Glomerular visceral epithelial cell (primary cell): ENCODE data around the gene RPL34.
"Not testable (repeated sequence)": the region's sequence is repeated elsewhere in the genome, so short reads cannot be mapped to it uniquely, and the experiment has no call there.

Experiments
- DNase-seq: peaks from one replicate; pipeline ENCODE4 v3.0.0-alpha.2; 2016; ENCODE audit errors: extremely low spot score

RPL34 gene

DNA sequence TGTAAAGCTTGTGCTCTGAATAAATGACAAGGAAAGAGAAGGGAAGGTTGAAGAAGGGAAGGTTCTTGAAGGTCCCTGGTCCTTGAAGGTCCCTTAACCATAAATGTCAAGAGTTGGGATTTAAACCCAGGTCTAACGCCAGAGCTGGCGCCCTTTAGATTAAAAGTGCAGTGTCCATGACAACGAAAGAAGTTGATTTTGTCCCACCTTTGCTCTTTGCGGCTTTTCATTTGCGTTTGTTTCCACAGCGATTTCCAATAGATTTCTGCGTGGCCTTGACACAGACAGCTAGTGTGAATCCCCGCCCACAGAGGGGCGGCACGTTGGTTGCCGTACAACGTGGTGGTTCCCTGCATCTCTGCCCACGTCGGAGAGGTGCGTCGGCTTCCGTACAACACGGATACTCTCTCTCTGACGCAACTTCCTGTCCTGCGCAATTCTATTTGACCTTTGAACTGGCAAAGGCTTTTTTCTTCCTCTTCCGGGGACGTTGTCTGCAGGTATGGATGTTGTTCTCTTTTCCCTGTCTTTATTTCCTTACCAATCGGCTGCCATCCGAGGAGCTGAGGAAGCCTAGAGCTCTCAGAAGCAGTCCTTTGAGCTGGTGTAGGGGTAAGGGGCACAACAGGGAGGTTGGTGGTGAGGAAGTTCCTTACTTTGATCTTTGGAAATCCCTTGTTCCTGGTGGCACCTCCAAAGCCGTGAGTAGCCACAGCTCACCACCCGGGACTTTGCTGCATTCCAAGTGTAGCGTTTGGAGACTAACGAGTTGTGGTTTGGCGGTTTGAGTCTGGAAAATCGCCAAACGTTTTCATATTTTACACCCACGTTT, at the start of gene RPL34:
Gene RPL34, plus strand, starts transcription at position 476 of the 832 bp plus-strand sequence. CDS start 1,384 bp downstream, outside the sequence.
- DNase-seq: peak; percentile 97

- DNase-seq: no peak
Observed at GRCh38 chr4:108570993-108571569, 49.3 kb upstream of the RPL34 start.

DNA sequence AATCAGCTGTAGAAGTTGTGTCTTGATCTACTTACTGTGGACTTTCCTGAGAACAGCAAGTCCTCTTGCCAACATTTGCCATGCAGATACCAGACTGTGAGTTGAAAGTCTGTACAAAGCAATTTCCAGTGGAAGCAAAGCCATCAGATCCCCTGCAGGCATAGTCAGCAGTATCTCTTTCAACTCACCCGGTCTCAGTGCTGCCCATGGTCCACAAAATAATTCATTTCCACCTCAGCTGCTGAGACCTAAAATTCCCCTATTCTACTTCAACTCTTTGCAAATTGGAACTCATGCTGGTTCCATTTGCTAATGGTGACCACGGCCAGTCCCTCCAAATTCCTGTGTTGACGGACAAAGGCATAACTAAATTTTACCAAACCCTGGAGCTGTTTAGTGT, 46.0 kb upstream of the RPL34 start:
- DNase-seq: no peak

DNA sequence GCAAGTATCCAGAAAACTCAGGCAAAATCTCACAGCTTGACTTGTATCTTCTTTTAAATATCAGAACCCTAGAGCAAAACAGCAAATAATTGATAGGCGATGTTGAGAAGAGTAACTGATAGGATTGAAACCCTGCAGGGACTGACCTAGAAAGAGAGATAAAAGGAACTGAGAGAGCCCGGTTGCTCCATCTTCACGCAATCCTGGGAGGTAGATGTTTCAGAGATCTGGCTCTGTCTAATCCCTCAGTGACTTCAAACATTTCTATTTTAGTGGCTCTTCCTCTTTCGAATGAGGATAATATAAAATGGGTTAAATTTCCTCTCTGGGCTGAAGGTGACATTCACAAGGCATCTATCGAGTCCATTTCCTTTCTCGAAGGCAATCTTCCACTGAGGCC, 39.3 kb upstream of the RPL34 start:
- no peak for DNase-seq

- no peak for DNase-seq
Observed at GRCh38 chr4:108586778-108587177, 33.6 kb upstream of the RPL34 start.

GRCh38 chr4:108588878-108589277, 31.5 kb upstream of the RPL34 start:
- DNase-seq: no peak

DNA sequence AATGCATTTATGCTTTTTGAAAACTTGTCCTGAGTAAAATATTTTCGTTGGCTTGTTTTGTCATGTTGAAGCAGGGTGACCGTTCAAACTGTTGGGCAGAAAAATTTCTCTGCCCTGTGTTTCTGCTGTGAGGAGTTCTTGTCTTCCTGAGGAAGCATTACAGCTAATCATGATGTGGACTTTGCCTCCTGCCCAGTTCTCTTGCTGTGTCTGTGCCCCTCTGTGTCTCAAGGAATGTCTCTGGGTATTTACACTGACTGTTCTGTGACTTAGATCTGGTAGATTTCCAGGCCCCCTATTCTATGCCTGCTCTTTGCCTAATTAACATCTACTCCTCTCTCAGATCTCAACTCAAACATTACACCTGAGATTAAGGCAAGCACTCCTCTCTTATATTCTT, 30.4 kb upstream of the RPL34 start:
- no peak for DNase-seq

DNA sequence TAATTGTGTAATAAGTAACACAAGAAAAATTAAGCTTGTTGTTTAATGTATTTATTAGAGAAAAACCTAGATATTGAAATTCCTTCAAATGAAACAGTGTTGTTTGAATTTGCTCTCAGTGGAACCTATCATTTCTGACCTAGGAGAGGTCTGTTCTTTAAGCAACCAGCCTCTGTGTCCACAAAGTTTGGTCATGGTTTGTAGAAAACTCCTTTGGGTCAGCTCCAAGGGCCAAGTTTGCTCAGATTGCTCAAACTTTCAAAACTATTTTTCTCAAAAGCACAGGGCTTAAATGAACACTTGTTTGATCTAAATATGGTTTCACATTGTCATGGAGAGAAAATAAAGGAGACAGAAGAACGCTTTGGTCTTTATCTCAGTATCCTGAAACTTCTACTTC, 29.6 kb upstream of the RPL34 start:
- DNase-seq: no peak

GRCh38 chr4:108592674-108592986, 27.7 kb upstream of the RPL34 start:
- no peak for DNase-seq

DNA sequence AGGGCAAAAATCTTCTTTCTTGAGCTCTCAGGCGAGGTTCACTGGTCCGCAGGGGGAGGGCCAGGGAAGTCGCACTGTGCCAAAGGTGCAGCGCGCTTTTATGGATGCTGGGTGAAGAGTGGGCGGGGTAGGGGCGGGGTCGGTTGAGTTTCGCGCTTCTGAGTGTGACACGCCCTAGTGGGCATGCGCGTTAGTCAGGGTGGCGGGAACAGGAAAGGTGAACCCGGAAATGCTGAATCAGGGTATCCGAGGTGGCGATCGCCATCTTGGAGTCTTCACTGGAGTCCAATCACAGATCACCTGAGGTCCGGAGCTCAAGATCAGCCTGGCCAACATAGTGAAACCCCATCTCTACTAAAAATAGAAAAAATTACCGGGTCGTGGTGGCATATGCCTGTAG, 26.1 kb upstream of the RPL34 start:
- not testable (repeated sequence) for DNase-seq

DNA sequence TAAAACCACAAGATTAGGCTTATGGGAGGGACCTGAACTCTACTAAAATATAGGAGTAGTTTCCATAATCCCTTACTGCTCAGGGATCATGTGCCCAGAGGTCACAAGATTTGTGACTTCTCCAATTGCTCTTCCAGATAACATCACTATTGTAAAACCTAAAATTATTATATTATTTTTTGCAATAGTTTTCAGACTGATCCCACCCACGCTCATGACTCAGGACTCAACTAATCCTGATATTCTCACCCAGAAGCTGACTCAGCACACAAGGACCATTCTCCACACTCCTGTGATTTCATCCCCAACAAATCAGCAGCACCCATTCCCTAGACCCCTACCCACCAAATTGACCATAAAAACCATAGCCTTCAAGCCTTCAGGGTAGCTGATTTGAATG, 24.0 kb upstream of the RPL34 start:
- DNase-seq: no peak

GRCh38 chr4:108601106-108601505, 19.3 kb upstream of the RPL34 start:
- no peak for DNase-seq

- no peak for DNase-seq
Observed at GRCh38 chr4:108601532-108601931, 18.8 kb upstream of the RPL34 start.

- DNase-seq: no peak
Observed at GRCh38 chr4:108602163-108602562, 18.2 kb upstream of the RPL34 start.

DNA sequence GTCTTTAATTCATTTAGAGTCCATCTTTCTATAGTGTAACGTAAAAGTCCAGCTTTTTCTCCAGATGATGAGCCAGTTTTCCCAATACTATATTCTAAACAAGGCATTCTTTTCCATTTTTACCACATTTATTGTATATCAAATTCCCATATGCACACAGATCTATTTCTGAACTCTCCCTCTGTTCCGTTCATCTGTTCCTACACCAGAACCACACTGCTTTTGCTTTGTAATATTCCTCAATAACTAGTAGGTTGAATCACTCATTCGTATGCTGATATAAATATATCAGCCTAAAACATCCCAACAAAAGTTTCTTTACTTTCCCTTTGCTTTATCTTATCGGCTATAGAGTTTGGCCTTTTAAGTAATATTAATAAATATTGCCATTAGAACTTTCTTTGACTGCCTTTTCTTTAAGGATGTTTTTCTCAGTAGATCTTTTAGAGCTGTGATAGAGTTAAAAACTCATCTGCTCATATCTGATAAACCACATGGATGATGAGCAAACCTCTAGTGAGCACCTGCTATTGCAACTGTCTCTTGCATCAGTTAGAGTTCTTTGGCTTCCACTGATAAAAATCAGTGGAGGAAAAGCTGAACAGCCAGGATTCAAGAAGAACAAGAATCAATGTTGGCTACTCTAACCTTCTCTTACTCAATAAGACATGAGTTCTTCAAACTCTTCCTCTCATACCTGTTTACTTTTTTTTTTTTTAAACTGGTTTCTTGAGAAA, 13.1 kb upstream of the RPL34 start:
- DNase-seq: no peak

DNA sequence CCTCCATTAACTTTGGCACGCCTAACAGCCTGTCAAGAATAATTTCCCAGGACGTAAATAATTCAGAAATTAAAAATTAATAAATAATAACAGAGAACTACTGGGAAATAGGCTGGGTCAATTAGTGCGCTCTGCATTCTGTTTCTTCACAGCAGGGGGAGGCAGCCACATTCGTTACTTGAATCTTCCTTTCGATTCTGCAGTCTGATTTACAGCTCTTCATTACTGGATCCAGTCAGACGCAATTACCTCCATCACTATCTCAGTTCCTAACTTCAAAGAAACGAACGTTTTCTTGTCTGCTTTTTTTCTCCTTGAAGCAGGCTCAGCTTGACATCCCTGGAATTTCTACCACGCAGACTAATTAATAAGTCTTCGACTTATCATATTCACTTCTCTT, 9.0 kb upstream of the RPL34 start:
- DNase-seq: no peak

GRCh38 chr4:108612365-108612764, 8.0 kb upstream of the RPL34 start:
- DNase-seq: no peak

DNA sequence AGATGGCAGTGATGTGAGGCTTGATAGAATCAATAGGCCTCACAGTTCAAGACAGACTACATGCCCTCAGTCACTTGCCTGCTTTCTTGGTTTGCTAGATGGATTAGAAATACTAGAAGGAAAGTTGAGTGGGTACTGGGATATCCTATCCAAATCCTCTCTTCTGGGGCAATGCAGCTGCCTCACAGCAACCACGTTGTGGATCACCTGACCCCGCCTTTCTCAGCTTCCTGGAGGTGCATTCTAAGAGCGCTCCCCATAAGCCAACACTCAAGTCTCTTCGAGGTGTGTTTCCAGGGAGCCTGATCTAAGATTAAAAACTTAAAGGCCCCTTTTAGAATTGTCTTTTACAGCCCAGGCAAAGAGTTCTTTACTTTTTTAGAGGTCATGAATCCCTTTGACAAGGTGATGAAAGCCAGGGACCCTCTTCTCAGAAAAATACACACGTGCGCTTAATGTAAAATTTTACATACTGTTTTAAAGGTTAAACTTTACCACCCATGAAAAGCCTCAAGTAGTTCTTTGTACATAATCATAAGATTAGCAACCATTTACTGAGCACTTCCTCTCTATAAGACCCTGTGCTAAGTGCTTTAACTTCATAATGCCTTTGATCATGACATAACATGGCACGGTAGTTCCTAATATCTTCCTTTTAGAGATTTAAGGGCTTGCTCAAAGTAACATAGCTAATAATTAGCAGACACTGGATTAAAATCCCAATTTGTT, 840 bp upstream of the RPL34 start:
- DNase-seq: no peak

DNA sequence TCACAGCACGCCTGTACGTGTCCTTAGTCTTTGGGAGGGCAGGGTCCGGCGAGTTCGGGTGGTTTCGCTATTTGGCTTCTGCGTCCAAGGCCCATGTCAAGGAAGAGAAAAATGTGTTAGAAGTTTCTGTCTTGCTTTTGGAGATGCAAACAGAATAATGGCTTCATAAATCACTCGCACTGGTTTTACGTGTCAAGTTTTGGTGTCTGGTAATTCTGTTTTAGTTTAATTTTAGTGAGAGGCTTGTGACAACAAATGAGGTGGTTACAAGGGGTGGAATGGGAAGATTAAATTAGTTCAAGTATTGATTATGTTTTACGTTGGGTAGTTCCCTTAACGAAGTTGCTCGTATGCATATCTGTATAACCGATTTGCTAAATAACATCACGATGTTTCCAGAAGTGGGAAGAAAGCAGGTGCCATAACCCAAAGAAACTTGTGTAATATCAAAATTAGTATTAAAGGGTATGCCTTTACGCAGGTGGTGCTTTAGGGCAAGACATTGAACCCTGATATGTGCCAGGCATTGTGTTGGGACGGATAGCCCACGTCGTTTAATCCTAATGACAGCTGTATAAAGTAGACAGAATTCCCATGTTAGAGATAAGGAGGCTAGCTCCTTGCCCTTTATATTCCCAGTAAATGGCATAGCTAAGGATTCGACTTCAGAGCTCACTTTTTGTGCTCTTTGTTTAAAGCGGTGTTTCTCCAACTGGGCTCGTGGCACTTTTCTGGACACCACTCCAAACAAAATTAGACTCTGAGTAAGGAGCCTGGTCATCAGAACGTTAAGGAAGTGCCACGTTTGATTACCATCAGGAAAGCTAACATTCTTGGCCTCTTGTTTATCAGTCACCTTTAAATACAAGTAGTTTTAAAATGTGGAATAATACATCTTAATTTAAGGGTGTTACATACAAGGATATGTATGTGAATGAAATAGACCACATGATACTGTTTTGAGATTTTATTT, 843 bp downstream of the RPL34 start:
- no peak for DNase-seq

DNA sequence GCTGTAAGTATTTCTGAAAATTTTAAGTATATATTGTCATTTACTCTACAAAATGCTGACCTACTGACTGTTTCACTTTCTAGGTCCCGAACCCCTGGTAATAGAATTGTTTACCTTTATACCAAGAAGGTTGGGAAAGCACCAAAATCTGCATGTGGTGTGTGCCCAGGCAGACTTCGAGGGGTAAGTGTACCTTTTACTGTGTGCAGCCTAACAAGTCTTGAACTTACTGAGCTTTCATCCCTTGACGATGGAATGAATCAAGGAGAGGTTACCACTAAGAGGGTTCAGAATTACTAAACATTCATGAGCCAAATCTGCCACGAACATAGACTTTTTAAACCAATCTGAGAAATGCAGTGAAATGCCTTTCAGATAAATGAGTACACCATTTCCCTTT, 1.6 kb downstream of the RPL34 start:
- no peak for DNase-seq

DNA sequence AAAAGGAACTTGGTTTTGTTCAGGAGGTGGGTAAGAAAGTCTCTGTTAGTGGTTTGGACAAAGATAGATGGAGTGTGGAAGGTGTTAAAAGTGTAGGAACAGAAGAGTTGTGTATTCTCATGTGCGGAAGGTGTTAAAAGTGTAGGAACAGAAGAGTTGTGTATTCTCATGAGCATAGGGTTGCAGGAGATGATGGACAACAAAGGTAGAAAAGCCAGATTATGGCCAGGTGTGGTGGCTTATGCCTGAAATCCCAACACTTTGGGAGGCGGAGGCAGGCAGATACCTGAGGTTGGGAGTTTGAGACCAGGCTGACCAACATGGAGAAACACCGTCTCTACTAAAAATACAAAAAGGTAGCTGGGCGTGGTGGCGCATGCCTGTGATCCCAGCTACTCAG, 2.5 kb downstream of the RPL34 start:
- DNase-seq: no peak
